Esophagus squamous epithelium (tissue), 4 donors: ENCODE results near the gene STRA8.

Experiments
- CTCF ChIP-seq, 6 experiments: fragments of 450-650 bp in 4 of 6; fragments of 200-600 bp in 2 of 6; sonication (generic) in 2 of 6; IDR thresholded peaks; one replicate each; pipeline ENCODE4 v1.5.1; 2016 to 2019; ENCODE audit warnings: antibody characterized with exemption in 6 of 6, mild to moderate bottlenecking in 4 of 6, moderate library complexity in 4 of 6
- POLR2A ChIP-seq, 4 donors: fragments of 450-650 bp; IDR thresholded peaks; one replicate each; pipeline ENCODE4 v1.6.1; 2017; ENCODE audit warnings: antibody characterized with exemption in 4 of 4, mild to moderate bottlenecking in 4 of 4, moderate library complexity in 3 of 4

DNA sequence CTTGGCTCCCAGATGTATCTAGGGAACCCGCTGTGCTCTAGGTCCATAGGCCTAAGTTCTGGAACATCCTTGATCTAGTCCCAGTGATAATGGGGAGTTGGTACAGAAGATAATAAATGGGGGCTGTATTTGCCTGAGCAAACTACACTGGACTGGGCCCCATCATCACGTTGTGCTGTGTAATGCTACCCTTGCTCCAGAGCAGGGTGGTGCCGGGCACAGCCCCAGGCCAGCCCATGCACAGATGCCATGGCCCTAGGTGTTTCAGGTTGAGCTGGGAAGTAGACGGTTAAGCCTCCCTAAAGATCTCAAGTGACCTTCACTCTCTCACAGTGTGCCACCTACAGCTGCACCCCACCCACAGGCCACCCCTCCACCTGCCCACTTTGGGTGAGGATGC lies 53.2 kb downstream of the STRA8 start:
- TF ChIP-seq POLR2A (IDR thresholded peaks at IDR 0.05): no peak
- TF ChIP-seq CTCF (IDR thresholded peaks at IDR 0.05): no peak
